Endothelial cell of umbilical vein (primary cell): ENCODE measurements around the gene NBEAL2.

Experiments used
- CTCF ChIP-seq, 2 donors: IDR thresholded peaks; 1 replicate in 1 of 2; 2 replicates in 1 of 2; pipeline ENCODE4 v1.5.1; 2011; ENCODE audit warnings: low read length in 2 of 2, mild to moderate bottlenecking in 2 of 2, moderate library complexity in 2 of 2, control low read depth in 1 of 2, inconsistent platforms in 1 of 2, low read depth in 1 of 2; ENCODE audit not compliant: insufficient read depth in 1 of 2; ENCODE audit errors: extremely low read depth in 1 of 2
- FOS ChIP-seq: IDR thresholded peaks from 2 replicates; pipeline ENCODE4 v1.6.1; 2011; ENCODE audit warnings: mild to moderate bottlenecking, low read length, moderate library complexity, borderline replicate concordance; ENCODE audit not compliant: insufficient read depth
- GATA2 ChIP-seq: IDR thresholded peaks from 2 replicates; pipeline ENCODE4 v1.7.0; 2011; ENCODE audit warnings: low read depth, mild to moderate bottlenecking, moderate library complexity, mixed read lengths, low read length; ENCODE audit not compliant: insufficient read length, insufficient read depth
- MAX ChIP-seq: IDR thresholded peaks from 2 replicates; pipeline ENCODE4 v1.6.1; 2011; ENCODE audit not compliant: insufficient read depth, insufficient read length
- POLR2A ChIP-seq: IDR thresholded peaks from 2 replicates; pipeline ENCODE4 v1.6.1; 2012; ENCODE audit warnings: low read depth, mild to moderate bottlenecking, control low read depth, low read length
- POLR2AphosphoS5 ChIP-seq: IDR thresholded peaks from 2 replicates; pipeline ENCODE4 v1.6.1; 2012; ENCODE audit warnings: low read depth, mild to moderate bottlenecking, control low read depth, low read length, moderate library complexity; ENCODE audit not compliant: insufficient read depth

GRCh38 chr3:46970391-46971091, 8.9 kb upstream of the NBEAL2 start:
- TF ChIP-seq POLR2A (no peak), CTCF (IDR thresholded peaks at IDR 0.05; ENCODE audit: extremely low read depth in 1 of 2, insufficient read depth in 1 of 2, low read depth in 1 of 2, low read length in 2 of 2) (no peak), MAX (no peak), GATA2 (no peak), POLR2AphosphoS5 (no peak), FOS (no peak)
